Measurements from ENCODE around the gene TADA3.

DNA sequence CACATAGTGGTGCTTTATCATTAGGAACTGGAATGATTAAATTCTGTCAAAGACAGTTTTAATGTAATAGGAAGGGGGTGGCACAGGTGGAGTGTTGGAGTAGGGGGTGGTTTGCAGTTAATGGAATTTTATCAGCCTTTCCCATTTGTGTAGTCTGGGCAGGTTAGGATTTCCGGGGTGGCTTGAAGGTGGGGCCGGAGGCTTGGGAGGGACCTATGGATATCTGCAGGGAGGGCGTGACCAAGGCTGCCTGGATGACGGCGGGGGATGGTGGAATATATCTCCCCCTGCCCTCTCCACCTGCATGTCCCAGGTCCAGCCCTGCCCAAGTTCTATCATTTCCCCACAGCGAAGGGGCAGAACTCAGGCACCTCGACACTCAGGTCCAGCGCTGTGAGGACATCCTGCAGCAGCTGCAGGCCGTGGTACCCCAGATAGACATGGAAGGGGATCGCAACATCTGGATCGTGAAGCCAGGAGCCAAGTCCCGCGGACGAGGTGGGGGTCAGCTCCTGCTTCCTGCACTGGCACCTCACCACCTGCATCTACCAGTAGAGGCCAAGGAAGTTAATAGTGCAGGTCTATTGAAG lies 33.3 kb upstream of the TADA3 start:
- no peak for TF ChIP-seq POLR2A (IDR thresholded peaks at IDR 0.05)
- TF ChIP-seq, protein P1, sequence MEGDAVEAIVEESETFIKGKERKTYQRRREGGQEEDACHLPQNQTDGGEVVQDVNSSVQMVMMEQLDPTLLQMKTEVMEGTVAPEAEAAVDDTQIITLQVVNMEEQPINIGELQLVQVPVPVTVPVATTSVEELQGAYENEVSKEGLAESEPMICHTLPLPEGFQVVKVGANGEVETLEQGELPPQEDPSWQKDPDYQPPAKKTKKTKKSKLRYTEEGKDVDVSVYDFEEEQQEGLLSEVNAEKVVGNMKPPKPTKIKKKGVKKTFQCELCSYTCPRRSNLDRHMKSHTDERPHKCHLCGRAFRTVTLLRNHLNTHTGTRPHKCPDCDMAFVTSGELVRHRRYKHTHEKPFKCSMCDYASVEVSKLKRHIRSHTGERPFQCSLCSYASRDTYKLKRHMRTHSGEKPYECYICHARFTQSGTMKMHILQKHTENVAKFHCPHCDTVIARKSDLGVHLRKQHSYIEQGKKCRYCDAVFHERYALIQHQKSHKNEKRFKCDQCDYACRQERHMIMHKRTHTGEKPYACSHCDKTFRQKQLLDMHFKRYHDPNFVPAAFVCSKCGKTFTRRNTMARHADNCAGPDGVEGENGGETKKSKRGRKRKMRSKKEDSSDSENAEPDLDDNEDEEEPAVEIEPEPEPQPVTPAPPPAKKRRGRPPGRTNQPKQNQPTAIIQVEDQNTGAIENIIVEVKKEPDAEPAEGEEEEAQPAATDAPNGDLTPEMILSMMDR (IDR thresholded peaks at IDR 0.05), result no peak
